GM18519 (cell line): ENCODE data around the gene PANK2.
"Not testable (repeated sequence)": the region's sequence is repeated elsewhere in the genome, so short reads cannot be mapped to it uniquely, and the experiment has no call there.

Experiments
- ATAC-seq: cut with Tn5 transposase; IDR thresholded peaks from one replicate; pipeline ENCODE4 v1.9.1; 2021; ENCODE audit warnings: mild to moderate bottlenecking, moderate library complexity; ENCODE audit not compliant: unreplicated experiment, low FRiP score

PANK2 gene

GRCh38 chr20:3869839-3870634, 19.1 kb upstream of the PANK2 start:
- no peak for ATAC-seq

GRCh38 chr20:3871550-3872265, 17.5 kb upstream of the PANK2 start:
- ATAC-seq: no peak

DNA sequence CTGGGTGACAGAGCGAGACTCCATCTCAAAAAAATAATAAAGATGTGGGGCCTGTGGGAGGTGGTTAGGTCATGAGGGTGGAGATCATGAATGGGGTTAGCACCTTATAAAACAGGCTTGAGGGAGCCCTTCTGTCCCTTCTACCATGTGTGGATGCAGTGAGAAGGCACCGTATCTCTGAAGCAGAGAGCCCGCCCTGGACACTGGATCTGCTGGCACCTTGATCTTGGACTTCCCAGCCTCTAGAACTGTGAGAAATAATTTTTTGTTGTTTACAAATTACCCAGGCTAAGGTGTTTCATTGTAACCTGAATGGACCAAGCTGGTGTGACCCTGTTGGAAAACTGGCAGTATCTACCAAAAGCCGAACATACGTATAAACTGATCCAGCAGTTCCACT, 15.7 kb upstream of the PANK2 start:
- ATAC-seq: no peak

DNA sequence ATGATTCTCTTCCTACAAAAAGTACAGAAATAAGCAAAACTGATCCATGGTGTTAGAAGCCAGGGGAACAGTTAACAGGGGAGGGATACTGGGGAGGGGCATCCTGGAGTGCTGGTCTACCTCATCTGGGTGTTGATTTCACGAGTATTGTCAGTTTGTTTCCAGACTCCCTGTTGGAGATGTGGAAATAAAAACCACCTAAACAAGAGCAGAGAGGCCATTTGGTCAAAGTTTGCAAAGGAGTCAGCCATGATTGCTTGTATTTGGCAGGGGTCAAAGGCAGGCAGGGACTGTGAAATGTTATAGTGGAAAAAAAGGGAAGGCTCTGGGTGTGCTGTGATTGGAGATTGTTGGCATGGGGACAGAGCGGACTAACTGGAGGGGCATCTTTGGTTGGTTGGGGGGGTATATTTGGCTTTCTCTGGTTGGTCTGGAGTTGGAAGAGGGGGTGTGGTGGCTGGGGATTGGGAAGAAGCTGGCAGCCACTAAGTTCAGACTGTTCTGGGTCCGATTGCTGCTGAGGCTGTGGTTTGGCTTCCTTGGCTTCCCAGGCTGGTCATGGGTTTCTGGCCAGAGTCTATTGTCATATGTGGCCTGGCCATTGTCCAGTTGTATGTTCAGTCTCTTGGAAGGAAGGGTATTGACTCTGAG, 14.9 kb upstream of the PANK2 start:
- ATAC-seq: no peak

- ATAC-seq: no peak
These were observed 13.7 kb upstream of the PANK2 start for GRCh38 chr20:3875378-3875974.

- ATAC-seq: no peak
These were observed 13.2 kb upstream of the PANK2 start for GRCh38 chr20:3876000-3876399.

- no peak for ATAC-seq
These were observed 12.5 kb upstream of the PANK2 start for GRCh38 chr20:3876676-3877075.

- ATAC-seq: not testable (repeated sequence)
These were observed 10.3 kb upstream of the PANK2 start for GRCh38 chr20:3878921-3879274.

DNA sequence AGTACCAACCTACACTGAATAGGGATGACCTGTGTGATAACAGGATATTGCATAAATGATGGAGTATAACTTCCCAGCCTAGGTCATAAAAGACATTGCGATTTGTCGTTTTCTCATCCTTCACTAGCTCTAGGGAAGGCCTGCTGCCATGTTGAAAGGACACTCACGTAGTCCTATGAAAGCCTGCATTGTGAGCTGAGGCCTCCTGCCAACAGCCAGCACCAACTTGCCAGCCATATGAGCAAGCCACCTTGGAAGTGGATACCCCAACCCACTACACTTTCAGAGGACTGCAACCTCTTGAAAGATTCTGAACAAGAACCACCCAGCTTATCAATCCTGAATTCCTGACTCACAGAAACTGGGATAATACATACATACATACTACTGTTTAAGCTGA, 3.5 kb upstream of the PANK2 start:
- ATAC-seq: no peak

- ATAC-seq: no peak
These were observed 1.1 kb upstream of the PANK2 start for GRCh38 chr20:3887876-3888620.

GRCh38 chr20:3889489-3890397, 556 bp downstream of the PANK2 start:
- no peak for ATAC-seq

GRCh38 chr20:3890398-3890751, 1.2 kb downstream of the PANK2 start:
- ATAC-seq: no peak

DNA sequence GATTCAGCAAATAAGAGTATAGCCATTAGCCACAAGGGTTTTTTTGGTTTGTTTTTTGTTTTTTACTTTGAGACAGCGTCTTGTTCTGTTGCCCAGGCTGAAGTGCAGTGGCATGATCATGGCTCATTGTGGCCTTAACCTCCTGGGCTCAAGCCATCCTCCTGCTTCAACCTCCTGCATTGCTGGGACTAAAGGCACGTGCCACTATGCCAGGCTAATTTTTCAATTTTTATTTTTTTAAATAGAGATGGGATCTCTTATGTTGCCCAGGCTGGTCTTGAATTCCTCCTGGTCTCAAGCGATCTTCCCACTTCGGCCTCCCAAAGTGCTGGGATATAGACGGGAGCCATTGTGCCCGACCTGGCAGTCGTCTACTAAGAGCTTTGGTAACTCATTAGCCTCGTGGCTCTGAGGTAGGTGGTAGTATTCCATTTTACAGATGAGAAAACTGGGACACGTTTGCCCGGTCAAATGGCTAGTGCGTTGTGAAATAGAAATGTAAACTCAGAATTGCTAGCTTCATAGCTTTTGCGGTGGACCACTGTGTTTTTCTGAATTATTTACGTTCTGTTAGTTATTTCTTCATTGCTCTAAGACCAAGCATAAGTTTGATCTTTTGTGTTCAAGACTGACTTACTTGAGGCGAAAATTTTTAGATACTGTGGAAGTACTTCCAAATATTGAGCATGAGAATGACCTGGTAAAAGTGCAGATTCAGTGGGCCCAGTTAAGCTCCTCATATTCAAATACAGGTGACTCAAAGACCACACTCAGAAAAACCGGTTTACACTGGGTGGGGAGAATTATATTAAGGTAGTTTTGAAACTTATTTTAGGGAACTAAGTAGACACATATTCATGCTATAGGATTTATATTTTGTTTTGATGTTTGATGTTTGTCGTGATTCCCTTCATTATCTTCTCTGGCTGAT, 2.1 kb downstream of the PANK2 start:
- ATAC-seq: no peak

GRCh38 chr20:3894796-3895195, 5.6 kb downstream of the PANK2 start:
- no peak for ATAC-seq

- no peak for ATAC-seq
These were observed 7.1 kb downstream of the PANK2 start for GRCh38 chr20:3896302-3896701.

DNA sequence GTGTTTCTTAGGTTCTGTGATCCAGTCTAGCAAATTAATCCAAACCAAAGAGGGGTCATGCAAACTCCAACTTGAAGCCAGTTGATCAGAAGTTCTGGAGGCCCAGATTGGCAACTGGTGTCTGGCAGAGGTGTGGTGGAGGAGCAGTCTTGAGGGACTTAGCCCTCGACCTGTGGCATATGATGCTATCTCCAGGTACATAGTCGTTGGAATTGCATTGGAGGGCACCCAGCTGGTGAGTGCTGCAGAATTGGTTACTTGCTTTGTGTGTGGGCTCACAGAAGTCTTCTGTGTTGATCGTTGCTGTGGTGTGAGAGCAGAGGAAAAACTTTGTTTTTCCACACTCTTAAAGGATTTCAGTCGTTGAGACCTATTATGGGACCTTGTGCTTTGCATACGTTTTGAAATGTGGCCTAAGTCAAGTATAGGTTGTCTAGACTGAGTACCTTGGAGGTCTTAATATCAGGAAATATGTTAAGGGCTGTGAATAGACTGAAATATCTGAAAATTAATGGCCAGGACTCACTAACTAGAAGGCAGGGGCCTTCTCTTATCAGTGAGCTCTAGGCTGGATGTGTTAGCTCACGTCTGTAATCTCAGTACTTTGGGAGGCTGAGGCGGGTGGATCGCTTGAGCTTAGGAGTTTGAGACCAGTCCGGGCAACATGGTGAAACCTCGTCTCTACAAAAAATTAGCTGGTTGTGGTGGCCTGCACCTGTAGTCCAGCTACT, 7.8 kb downstream of the PANK2 start:
- no peak for ATAC-seq

DNA sequence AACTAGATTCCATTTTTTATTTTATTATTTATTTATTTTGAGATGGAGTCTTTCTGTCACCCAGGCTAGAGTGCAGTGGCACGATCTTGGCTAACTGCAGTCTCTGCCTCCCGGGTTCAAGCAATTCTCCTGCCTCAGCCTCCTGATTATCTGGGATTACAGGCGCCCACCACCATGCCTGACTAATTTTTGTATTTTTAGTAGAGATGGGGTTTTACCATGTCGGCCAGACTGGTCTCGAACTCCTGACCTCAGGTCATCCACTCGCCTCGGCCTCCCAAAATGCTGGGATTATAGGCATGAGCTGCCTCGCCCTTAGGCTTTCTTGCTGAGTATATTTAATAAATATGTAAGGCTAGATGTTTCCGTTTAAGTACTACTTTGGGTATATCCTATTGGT, 9.0 kb downstream of the PANK2 start:
- ATAC-seq: not testable (repeated sequence)

GRCh38 chr20:3898639-3899038, 9.5 kb downstream of the PANK2 start:
- no peak for ATAC-seq
